GM12801 (cell line): ENCODE data around the gene SMIM35.

ENCODE experiments used
- TF ChIP-seq, protein P1 (sequence below): IDR thresholded peaks from one replicate; pipeline ENCODE4 v1.5.1; 2011; ENCODE audit warnings: control low read depth; ENCODE audit not compliant: insufficient read length; ENCODE audit errors: extremely low read depth

SMIM35 gene

DNA sequence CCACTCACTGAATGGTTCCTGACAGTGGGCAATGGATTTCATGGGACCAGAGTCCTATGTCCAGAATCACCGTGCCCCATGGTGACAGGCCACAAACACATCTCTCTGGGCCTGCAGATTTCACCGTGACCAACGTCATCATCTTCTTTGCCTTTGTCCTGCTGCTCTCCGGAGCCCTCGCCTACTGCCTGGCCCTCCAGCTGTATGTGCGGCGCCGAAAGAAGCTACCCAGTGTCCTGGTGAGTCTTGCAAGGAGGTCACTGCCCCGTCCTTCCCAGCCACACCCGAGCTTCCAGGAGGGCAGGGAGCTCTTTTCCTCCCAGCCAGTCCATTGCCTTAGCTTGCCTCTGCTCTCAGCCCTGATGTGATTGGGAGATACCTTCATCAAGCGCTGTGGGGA lies 91.3 kb downstream of the SMIM35 start:
- TF ChIP-seq, protein P1, sequence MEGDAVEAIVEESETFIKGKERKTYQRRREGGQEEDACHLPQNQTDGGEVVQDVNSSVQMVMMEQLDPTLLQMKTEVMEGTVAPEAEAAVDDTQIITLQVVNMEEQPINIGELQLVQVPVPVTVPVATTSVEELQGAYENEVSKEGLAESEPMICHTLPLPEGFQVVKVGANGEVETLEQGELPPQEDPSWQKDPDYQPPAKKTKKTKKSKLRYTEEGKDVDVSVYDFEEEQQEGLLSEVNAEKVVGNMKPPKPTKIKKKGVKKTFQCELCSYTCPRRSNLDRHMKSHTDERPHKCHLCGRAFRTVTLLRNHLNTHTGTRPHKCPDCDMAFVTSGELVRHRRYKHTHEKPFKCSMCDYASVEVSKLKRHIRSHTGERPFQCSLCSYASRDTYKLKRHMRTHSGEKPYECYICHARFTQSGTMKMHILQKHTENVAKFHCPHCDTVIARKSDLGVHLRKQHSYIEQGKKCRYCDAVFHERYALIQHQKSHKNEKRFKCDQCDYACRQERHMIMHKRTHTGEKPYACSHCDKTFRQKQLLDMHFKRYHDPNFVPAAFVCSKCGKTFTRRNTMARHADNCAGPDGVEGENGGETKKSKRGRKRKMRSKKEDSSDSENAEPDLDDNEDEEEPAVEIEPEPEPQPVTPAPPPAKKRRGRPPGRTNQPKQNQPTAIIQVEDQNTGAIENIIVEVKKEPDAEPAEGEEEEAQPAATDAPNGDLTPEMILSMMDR: no peak

DNA sequence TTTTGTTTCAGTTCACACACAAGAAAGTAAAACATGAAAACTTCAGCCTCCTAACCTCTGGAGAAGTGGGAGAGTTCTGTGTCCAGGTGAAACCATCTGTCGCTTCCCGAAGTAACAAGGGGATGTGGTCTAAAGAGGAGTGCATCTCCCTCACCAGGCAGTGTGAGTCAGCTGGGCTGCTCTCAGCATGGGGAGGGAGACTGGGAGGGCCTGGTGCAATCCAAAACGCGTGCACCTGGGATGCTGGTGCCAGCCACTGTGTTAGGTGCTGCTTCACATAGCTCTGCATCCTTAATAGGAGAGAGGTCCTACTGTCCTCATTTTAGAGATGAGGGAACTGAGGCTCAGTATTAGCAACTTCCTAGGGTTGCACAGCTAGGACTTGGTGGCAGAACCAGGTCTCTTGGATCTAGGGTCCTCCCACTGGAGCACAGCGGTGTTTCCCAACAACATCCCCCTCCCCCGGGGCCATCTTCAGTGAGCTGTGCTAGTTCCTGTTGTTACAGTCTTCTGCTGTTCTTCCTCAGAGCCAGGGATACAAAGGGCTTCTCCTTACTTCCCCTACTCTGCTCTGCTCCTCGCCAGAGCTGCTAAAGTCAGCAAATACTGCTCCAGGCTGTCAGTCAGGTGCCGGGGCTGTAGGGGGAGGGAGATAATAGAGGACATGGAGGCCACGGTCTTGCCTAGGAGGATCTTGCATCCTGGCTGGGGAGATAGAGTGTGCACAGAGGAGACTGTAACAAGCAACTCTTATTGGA lies 92.6 kb downstream of the SMIM35 start:
- TF ChIP-seq, protein P1: no peak

DNA sequence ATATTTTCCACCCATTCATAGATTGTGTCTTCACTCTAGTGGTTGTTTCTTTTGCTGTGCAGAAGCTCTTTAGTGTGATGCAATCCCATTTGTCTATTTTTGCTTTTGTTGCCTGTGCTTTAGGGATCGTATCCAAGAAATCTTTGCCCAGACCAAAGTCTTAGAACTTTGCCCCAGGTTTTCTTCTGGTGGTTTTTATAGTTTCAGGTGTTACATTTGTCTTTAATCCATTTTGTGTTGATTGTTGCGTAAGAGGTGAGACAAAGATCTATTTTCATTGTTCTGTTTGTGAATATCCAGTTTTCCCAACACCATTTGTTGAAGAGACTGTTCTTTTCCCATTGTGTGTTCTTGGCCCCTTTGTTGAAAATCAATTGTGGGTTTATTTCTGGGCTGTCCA lies 94.1 kb downstream of the SMIM35 start:
- TF ChIP-seq, protein P1: no peak

DNA sequence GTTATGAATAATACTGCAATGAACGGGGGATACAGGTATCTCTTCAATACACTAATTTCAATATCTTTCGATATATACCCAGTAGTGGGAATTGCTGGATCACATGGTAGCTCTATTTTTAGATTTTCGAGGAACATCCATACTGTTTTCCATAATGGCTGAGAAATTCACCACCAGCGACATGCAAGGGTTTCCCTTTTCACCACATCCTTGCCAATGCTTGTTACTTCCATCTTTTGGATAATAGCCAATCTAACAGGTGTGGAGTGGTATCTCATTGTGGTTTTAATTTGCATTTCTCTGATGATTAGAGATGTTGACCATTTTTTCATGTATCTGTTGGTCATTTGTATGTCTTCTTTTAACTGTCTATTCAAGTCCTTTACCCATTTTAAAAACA lies 94.6 kb downstream of the SMIM35 start:
- TF ChIP-seq, protein P1: no peak

DNA sequence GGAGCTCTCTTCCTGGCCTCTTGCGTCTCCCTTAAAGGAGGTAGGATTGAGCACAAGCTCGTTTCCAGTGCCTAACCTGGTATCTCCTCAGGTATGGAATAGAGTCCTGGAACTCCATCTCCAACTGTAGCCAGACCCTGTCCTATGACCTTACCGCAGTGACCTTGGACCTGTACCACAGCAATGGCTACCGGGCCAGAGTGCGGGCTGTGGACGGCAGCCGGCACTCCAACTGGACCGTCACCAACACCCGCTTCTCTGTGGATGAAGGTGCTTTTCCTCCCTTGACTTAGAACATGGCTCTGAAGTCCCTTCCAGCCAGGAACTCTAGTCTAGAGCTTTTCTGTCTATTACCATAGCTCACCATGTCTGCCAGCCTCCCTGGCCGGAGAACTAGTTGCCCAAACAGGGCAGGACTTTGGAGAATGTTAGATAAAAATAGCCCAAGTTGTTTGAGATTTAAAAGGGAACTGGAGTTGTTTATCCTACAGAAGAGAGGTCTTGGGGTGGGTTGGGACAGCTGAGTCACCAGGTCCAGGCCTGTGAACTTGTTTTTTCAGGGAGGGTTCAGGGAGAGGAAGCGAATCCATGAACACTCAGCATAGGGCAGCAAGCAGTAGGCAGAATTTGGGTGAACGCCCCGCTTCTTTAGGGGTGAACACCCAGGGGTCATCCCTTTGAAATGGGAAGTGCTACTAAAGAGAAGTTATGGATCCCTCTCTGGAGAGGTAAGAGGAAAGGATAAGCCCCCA lies 97.2 kb downstream of the SMIM35 start:
- TF ChIP-seq, protein P1: no peak

DNA sequence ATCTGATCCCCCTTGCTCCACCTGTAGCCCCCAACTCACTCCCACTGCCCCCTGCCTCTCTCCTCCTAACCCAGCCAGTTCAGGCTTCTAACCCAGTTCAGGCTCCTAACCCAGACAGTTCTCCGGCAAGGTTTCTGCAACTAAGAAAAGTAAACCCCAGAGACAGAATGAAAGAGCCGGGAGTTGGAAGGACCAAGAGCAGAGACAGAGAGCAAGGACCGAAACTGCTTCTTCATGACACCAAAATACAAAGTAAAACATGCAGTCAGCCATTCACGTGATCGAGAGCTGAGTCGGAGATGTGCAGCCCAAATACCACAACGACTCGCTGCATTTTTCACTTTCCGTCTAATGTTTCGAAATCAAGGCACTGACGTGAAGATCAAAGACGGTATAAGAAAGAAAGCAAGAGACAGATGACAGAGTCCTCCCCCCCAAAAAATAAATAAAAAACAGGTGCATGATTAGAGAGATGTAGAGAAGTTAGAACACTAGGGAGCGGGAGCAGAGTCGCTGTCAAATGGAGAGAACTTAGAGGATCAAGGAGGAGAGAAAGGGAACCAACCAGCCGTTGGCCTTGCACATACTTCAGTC lies 99.7 kb downstream of the SMIM35 start:
- TF ChIP-seq, protein P1: no peak
